ENCODE results near the gene CCDC92. TPM values are rescaled to one million over a fixed set of nuclear protein-coding genes. Genes with fewer than 3 reads are reported as not detected.

Gene CCDC92
- total RNA-seq, 1 donor from 2014 or later = 21.5 TPM

DNA sequence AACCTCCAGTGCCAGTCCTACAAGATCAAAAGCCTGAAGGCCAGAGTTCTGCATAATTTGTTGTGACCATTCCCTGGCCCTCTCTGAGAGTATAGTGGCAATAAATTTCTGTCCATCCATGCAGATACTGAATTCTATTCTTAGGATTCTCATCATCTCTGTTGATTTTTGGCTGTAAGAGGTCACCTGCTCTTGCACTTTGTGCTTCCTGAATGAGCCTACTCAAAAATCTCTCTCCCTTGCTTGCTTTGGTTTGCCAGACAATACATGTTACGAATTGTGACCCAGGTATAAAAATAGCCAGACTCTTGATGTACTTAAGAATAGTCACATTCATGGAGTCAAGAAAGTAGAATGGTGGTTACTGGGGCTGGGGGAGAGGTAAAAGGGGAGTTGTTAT is 17.1 kb upstream of the CCDC92 start:
- intact Hi-C loops (cut with micrococcal nuclease) = loop anchor here (10.0 kb wide), 1 partner anchor 355 kb away; the partner anchor contains the start of genes EIF2B1 and GTF2H3
- no peak for DNase-seq
- TF ChIP-seq, protein P1, sequence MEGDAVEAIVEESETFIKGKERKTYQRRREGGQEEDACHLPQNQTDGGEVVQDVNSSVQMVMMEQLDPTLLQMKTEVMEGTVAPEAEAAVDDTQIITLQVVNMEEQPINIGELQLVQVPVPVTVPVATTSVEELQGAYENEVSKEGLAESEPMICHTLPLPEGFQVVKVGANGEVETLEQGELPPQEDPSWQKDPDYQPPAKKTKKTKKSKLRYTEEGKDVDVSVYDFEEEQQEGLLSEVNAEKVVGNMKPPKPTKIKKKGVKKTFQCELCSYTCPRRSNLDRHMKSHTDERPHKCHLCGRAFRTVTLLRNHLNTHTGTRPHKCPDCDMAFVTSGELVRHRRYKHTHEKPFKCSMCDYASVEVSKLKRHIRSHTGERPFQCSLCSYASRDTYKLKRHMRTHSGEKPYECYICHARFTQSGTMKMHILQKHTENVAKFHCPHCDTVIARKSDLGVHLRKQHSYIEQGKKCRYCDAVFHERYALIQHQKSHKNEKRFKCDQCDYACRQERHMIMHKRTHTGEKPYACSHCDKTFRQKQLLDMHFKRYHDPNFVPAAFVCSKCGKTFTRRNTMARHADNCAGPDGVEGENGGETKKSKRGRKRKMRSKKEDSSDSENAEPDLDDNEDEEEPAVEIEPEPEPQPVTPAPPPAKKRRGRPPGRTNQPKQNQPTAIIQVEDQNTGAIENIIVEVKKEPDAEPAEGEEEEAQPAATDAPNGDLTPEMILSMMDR (IDR thresholded peaks at IDR 0.05) = no peak
- POLR2A ChIA-PET = no interaction called here
- Mint-ChIP-seq H3K27ac (no peak overlapping the region), H3K27me3 (no peaks in the 10 kb centered on the region), H3K4me3 (no peak overlapping the region), H3K36me3 (ENCODE audit: low read depth) (peaks cover 59% of the 10 kb centered on the region), H3K9me3 (no peaks in the 10 kb centered on the region), H3K4me1 (peaks cover 34% of the 10 kb centered on the region)
- ATAC-seq (ENCODE audit: low read depth) = no peak
- CTCF ChIA-PET = no interaction called here

DNA sequence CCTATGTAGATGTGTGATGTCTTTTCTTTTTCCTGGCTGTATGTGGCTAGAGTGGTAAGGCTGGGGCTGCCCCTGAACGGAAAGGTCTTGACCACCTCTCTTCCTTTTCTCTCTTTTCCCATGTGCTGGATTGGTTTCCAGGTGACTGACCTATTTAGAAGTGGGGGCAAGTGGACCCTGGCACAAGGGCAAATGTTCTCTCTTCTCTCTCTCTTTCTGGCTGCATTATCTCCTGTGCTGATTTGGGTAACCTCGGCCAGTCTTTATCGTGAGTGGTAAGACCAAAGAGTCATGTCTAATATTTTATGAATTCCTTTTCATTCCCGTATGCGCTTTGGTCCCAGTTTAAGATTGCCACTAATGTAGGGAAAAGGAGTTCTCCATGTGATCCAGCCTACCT is 16.5 kb upstream of the CCDC92 start:
- H3K27me3 Mint-ChIP-seq = no peaks in the 10 kb centered on the region
- peaks cover 61% of the 10 kb centered on the region for H3K36me3 Mint-ChIP-seq (ENCODE audit: low read depth)
- DNase-seq (no peak), ATAC-seq (ENCODE audit: low read depth) (no peak)
- TF ChIP-seq, protein P1 (IDR thresholded peaks at IDR 0.05) = no peak
- H3K4me3 Mint-ChIP-seq = no peak overlapping the region
- H3K4me1 Mint-ChIP-seq = peaks cover 33% of the 10 kb centered on the region
- H3K9me3 Mint-ChIP-seq = no peaks in the 10 kb centered on the region
- ChIA-PET CTCF (no interaction called here), POLR2A (no interaction called here)
- intact Hi-C loops (cut with micrococcal nuclease) = loop anchor here (10.0 kb wide), 1 partner anchor 354 kb away; the partner anchor contains the start of genes EIF2B1 and GTF2H3
- H3K27ac Mint-ChIP-seq = no peak overlapping the region

DNA sequence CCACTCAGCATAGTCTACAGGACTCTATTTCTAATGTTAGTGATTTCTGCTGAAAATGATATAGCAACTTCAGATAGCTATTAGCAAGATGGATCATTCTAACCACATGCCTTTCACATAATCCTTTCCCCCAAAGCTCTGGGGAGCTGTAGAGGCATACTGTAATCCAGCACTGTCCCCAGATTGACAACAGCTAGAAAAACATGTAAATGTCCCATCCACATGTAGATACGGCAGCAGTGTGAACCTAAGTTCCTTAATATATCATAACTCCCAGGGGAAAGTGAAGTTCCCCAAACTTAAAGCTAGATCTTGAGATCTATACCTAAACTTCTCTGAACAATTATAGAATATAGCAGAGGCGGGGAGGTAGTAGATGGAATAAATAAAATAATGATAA is 14.4 kb upstream of the CCDC92 start:
- CTCF ChIA-PET = interaction anchor here (0.8 to 2.1 kb wide), 5 partner anchors 11 to 82 kb away, joined by 3 to 15 read pairs (median 3); no protein-coding TSS in a partner anchor
- Mint-ChIP-seq H3K9me3 (no peaks in the 10 kb centered on the region), H3K4me1 (peaks cover 35% of the 10 kb centered on the region), H3K27me3 (no peaks in the 10 kb centered on the region), H3K27ac (no peak overlapping the region), H3K4me3 (no peak overlapping the region), H3K36me3 (ENCODE audit: low read depth) (peaks cover 43% of the 10 kb centered on the region)
- peak; percentile 40 for ATAC-seq (ENCODE audit: low read depth)
- POLR2A ChIA-PET = interaction anchor here (1.0 to 1.7 kb wide), 3 partner anchors 8 to 14 kb away, joined by 3 to 4 read pairs (median 3); partner anchors contain the start of genes CCDC92 and ZNF664
- no peak for DNase-seq
- TF ChIP-seq, protein P1 (IDR thresholded peaks at IDR 0.05) = no peak
- intact Hi-C loops (cut with micrococcal nuclease) = loop anchor here (10.0 kb wide), 1 partner anchor 352 kb away; the partner anchor contains the start of genes EIF2B1 and GTF2H3

DNA sequence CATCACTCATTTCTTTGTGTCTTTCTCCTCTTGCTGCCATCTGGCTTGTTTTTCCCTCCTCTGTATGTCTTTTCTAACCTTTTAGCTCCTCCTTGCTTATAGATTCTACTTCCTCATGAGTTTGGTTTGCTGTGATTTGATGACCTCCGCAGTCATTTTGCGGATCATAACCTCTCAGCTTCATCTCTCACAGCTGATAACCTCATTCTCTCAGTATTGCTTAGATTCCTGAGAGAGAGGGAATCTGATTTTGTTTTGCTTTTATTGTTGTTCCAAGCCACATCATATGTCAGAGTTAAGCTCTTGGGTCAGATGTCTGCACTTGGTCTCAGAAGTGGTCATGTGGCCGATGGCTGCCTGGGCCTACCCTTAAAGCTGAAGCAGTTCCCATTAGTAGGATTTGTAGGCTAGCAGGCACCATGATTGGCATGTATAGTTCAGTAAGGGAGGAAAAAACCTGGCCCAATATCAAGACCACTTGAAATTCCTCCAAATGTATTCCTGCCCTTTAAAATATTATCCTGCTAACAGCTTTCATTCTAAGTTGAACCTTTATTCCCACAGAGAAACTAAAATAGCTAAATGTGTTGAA is 13.8 kb upstream of the CCDC92 start:
- DNase-seq (no peak), ATAC-seq (ENCODE audit: low read depth) (no peak)
- TF ChIP-seq, protein P1 (IDR thresholded peaks at IDR 0.05) = no peak
- H3K4me3 Mint-ChIP-seq = no peak overlapping the region
- intact Hi-C loops (cut with micrococcal nuclease) = loop anchor here (10.0 kb wide), 1 partner anchor 352 kb away; the partner anchor contains the start of genes EIF2B1 and GTF2H3
- H3K4me1 Mint-ChIP-seq = peaks cover 35% of the 10 kb centered on the region
- H3K36me3 Mint-ChIP-seq (ENCODE audit: low read depth) = peaks cover 39% of the 10 kb centered on the region
- POLR2A ChIA-PET = interaction anchor here (1.1 to 1.7 kb wide), 2 partner anchors 8 kb away, joined by 3 to 4 read pairs; no protein-coding TSS in a partner anchor
- H3K27ac Mint-ChIP-seq = no peak overlapping the region
- CTCF ChIA-PET = interaction anchor here (0.8 to 2.1 kb wide), 4 partner anchors 24 to 82 kb away, joined by 3 to 15 read pairs (median 5); no protein-coding TSS in a partner anchor
- H3K27me3 Mint-ChIP-seq = no peaks in the 10 kb centered on the region
- H3K9me3 Mint-ChIP-seq = no peaks in the 10 kb centered on the region

DNA sequence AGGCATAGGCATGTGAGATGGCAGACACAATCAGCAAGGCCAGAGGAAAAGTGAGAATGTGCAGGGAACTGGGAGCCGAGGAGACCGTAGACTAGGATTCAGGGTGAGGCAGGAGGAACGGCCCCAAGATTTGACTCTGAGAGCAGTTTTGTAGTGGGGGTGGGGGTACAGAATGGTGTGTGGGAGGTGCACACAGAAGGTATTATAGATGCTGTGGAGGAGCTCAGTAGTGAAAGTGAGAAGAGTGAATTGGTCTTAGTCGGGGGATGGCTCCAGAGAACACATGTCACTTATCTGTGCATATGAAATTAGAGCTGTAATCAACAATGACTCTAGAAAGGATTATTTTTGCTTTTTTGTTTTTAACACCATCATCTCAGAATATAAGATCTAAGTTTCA is 12.3 kb upstream of the CCDC92 start:
- ATAC-seq (ENCODE audit: low read depth) (no peak), DNase-seq (no peak)
- TF ChIP-seq, protein P1 (IDR thresholded peaks at IDR 0.05) = no peak
- Mint-ChIP-seq H3K4me3 (no peak overlapping the region), H3K27me3 (no peaks in the 10 kb centered on the region), H3K36me3 (ENCODE audit: low read depth) (peaks cover 28% of the 10 kb centered on the region), H3K9me3 (no peaks in the 10 kb centered on the region), H3K4me1 (peaks cover 26% of the 10 kb centered on the region), H3K27ac (no peak overlapping the region)
- ChIA-PET POLR2A (no interaction called here), CTCF (interaction anchor here (0.9 to 3.2 kb wide), 4 partner anchors 24 to 80 kb away, joined by 3 to 34 read pairs (median 4); no protein-coding TSS in a partner anchor)
- intact Hi-C loops (cut with micrococcal nuclease) = loop anchor here (1.0 to 10.0 kb wide), 4 partner anchors 80 to 350 kb away; partner anchors contain the start of genes DNAH10, EIF2B1 and GTF2H3

All from activated B cell treated with CpG ODN at 0.5 μM for 24 hours (primary cell).